Measurements from ENCODE around the gene ACAN.

Gene ACAN

DNA sequence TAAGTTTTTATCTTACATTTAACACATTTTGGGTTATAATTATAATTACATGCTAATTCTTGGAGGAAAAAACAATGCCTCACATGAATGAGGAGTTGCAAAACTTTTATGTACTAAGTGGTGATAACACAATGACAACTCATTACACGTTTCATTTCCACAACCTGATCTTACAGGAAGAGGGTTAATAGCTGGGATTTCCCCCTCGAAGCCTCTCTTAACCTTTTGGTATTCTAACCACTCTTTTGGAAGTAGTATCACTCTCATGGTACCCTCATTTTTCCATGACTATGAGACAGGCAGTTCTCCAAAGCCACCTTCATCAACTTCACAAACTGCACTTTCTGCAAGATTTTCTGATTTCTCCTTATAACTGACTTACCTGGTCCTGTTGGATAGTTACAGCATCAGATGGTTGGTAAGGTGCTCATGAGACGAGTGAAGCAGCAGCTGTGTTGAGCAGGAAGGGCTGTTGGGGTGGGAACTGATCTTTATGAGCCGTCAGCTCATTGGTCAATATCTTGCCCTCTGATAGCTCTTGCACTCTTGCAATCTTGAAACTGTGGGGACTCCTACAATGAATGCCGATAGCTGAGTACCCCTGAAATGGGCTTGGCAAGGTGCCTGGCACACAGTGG, 41.6 kb downstream of the ACAN start:
- no peak for DNase-seq

DNA sequence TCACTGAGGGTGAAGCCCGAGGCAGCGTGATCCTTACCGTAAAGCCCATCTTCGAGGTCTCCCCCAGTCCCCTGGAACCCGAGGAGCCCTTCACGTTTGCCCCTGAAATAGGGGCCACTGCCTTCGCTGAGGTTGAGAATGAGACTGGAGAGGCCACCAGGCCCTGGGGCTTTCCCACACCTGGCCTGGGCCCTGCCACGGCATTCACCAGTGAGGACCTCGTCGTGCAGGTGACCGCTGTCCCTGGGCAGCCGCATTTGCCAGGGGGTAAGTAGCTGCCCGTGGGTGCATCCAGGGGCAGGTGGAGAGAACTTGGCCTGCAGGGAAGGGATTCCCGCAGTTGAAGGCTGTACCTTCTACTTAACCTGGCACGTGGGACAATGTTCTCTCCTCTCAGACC, 42.4 kb downstream of the ACAN start:
- no peak for DNase-seq

DNA sequence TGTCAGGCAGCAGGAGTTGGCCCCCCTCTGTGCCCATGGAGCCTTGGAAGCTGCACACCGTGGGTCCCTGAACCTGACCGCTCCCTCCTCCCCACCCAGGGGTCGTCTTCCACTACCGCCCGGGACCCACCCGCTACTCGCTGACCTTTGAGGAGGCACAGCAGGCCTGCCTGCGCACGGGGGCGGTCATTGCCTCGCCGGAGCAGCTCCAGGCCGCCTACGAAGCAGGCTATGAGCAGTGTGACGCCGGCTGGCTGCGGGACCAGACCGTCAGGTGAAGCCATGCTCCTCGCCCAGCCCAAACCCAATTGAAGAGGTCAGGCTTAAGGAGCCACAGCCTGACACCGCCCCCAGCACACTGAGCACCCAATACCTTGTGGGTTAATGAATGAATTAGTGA, 43.9 kb downstream of the ACAN start:
- no peak for DNase-seq

DNA sequence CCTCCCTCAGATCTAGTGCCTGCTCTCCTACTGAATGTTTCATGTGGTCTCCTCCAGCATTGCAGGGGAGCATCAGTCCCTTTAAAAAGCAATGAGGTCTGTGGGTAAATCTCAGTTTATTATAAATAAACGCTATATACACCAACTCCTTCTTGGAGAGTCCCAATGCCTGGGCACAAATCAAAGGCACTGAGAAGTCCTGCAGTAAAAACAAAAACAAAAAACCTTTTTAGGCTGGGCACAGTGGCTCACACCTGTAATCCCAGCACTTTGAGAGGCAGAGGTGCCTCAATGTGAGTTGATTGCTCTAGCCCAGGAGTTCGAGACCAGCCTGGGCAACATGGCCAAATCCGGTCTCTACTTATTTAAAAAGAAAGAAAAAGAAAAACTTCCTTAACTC, 45.0 kb downstream of the ACAN start:
- DNase-seq = no peak

DNA sequence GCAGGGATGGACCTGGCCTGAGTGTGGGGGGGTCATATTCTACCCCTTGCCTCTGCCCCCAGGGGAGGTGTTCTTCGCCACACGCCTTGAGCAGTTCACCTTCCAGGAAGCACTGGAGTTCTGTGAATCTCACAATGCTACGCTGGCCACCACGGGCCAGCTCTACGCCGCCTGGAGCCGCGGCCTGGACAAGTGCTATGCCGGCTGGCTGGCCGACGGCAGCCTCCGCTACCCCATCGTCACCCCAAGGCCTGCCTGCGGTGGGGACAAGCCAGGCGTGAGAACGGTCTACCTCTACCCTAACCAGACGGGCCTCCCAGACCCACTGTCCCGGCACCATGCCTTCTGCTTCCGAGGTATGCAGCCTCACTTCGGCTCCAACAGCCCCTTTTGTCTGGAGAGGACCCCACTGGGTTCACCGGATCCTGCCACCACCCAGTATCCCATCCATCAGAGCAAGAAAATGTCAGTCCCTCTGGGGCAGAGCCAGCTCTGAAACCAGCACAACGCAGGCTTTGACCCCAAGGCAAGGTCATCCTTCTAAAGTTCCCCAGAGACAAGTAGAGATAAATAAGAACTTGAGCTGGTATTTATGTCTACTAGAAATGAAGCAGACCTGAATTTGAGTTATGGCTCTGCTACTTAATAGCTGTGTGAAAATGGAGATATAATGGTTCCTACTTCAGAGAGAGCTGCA, 46.3 kb downstream of the ACAN start:
- no peak for DNase-seq

DNA sequence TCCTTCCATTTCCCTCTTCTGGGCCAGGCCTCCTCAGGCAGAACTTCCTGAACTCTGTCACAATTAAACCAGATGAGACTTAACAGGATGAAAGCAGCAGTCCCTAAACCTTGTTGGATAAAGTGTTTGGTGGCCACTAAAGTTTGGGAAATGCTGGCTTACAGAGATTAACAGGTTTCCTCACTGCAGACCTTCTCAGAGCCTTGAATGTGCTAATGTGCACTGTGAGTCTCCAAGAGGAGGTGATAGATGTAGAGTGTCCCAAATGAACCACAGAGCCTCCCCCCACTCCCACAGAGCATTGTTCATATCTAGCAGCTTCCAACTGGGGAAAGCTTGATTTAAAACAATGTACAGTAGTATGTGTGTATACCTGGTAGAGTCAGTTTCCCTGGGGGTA, 49.2 kb downstream of the ACAN start:
- no peak for DNase-seq

DNA sequence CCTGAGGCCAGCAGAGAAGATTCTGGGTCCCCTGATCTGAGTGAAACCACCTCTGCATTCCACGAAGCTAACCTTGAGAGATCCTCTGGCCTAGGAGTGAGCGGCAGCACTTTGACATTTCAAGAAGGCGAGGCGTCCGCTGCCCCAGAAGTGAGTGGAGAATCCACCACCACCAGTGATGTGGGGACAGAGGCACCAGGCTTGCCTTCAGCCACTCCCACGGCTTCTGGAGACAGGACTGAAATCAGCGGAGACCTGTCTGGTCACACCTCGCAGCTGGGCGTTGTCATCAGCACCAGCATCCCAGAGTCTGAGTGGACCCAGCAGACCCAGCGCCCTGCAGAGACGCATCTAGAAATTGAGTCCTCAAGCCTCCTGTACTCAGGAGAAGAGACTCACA, 55.7 kb downstream of the ACAN start:
- DNase-seq = no peak

DNA sequence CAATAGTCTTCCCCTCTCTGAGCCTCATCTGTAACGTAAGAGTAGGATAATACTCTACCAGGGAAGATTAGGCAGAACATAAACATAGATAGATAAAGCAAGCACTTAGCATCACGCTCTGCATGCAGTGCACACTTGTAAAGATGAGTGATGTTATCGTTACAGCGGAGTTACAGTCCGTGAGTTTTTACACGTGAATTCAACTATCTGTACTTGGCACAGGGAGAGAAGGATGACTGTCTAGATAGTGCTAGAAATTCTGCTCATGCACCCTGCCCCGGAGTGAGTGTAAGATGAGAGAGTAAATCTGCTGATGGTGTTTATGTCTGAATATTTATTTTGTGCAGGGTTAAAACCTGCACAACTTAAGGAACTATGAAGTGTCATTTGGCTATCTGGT, 56.3 kb downstream of the ACAN start:
- no peak for DNase-seq

DNA sequence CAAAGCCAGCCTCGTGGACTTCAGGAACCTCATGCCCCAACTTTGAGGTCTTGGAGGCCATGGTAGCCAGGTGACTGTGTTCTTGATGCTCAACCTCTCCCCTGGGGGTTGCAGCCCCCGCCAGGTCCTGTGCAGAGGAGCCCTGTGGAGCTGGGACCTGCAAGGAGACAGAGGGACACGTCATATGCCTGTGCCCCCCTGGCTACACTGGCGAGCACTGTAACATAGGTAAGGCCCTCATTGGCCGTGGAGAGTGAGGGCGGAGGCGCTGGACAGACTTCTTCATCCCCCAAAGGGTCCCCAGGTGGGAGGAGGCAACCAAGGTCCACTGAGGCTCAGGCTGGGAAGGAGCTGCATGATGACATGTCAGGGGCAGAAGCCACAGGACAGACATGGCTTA, 57.0 kb downstream of the ACAN start:
- no peak for DNase-seq

DNA sequence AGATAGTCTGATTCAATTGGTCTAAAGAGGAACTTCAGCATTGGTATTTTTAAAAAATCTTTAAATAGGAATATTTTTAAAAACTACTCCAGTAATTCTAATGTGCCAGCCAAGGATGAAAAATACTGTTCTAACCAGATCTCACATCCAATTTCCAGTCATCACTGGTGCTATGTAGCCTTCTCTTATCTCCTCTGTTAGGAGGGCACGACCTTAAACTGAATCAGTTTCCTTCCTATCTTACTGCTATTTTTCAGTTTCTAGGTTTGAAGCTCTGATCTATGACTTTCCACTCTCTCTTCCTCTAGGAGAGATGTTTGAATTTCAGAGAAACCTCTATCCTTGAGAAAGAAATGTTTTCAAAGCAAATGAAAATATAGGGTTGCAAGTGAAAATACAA, 60.2 kb downstream of the ACAN start:
- no peak for DNase-seq

DNA sequence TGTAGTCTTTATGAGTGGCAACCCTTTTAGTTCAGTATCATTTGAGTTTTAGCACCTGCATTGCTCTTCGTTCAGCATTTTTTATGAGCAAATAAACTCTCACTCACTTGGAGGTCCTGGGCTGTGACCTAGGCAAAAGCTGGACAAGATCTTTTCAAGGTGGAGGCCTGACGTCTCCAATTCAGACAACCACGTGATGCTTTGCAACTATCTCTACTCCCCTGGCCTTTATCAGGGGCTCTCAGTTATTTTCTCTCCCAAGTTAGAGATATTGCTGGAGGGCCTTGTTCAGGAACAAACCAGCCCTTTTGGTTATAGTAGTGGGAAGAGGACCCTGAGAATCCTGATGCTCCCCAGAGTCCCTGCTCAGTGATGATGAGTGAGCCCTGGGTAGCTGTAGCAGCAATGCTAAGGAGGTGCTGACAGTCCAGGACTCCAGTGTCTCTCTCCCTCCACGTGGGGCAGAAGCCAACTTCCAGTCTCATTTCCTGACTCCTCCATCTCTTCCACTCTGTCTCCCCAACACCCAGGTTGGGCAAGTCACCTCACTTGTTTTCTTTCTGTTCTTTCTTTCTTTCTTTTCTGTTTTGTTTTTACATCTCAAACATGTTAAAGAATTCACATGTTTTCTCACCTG, 61.7 kb downstream of the ACAN start:
- no peak for DNase-seq

DNA sequence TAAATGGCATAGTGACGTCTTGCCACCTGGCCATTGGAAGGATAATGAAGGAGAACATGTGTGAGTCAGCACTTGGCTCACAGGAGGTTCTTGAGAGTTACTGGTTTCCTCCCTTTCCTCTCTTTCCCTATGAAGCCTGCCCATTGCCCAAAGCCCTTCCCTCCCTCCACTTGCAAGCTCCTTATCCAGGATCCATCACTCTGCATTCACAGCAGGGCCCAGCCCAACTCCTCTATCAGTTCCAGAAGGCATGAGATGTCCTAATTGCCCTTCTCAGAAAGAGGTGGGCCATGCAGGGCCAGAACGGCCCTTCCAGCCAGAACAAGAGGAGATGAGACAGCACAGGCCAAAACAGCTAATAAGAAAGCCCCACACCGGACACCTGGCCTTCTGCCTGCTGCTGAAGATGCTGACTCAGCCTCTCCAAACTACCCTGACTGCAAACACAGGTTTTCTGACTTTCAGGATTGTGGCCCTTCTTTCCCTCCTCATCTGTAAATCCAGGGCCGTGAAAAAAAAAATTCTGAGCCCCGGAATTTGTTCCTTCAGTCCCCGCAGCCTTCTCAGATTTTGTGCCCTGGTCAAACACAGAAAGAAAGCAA, 62.4 kb downstream of the ACAN start:
- DNase-seq = no peak

DNA sequence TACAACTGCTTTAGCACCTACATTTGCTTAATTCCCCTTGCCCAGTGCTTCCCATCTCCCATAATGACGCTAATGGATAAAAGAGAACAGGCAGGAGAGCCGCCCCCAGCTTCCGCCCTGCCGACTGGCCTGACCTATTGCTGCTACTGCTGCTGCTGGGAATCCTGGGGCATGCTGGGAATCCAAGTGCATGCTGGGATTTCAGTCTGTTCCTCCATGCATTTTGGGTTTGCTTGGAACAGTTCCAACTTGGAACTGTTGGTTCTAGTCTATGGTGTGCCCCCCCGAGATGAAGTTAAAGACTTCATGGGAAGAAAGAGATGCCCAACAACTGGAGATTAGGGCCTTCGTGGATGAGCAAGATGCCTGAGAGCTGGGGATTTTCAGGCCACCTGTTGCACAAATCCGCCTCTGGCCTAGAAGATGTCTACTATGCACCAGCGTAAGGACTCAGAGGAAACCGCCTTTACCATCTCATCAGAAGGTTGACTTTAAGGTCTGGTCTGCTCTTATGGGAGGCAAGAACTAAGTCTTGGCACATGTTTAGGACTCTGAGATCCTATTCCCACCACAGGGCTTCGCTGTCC, 63.2 kb downstream of the ACAN start:
- no peak for DNase-seq

DNA sequence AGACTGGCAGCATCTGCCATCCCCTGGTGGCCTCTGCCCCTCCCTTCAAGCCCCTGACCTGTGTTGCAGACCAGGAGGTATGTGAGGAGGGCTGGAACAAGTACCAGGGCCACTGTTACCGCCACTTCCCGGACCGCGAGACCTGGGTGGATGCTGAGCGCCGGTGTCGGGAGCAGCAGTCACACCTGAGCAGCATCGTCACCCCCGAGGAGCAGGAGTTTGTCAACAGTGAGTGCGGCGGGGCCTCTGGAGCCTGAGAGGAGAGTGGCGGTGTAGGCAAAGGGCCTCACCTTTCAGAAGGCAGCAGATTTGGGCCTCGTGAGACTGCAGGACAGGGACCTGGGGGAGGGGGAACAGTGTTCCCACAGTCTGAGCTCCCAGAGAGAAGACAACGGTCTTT, 68.1 kb downstream of the ACAN start:
- DNase-seq = no peak

DNA sequence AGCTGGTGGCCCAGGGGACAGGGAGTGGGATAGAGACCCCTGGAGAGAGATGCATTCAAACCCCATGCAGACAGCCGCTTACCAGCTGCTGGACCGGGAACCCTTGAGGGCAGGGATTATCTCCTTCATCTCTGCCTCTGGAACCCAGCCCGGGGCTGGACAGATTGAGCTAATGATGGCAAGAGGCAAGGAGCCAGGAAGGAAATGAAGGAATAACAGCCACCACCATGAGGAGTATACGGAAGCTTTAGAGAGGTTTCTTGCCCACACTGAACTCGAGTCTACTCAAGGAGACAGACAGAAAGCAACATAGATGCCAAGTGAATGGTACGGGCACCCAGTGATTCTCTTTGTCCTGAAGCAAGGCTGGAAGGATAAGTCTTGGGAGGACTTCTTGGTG, 68.9 kb downstream of the ACAN start:
- no peak for DNase-seq

DNA sequence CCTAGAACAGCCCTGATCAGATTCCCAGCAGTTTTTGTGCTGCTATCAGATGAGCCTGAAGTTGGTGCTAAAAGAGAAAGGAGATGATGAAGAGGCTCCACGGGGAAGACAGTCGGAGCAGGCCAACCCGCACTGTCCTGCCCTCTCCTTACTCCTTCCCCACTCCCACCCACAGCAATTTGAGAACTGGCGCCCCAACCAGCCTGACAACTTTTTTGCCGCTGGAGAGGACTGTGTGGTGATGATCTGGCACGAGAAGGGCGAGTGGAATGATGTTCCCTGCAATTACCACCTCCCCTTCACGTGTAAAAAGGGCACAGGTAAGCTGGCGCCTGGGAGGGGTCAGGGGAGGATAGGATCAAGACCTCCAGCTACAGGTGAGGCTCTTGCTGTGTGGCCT, 69.5 kb downstream of the ACAN start:
- DNase-seq = no peak

DNA sequence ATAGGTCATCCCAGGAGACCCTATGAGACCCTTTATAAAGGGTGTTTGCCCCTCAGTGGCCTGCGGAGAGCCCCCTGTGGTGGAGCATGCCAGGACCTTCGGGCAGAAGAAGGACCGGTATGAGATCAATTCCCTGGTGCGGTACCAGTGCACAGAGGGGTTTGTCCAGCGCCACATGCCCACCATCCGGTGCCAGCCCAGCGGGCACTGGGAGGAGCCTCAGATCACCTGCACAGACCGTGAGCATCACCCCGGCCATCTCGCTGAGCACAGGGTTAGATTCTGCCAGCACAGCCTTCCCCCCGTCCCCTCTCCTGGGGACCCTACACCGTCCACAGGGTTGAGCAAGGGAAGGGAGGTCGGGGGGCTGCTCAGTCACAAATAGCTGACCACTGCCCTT, 70.5 kb downstream of the ACAN start:
- DNase-seq = no peak

DNA sequence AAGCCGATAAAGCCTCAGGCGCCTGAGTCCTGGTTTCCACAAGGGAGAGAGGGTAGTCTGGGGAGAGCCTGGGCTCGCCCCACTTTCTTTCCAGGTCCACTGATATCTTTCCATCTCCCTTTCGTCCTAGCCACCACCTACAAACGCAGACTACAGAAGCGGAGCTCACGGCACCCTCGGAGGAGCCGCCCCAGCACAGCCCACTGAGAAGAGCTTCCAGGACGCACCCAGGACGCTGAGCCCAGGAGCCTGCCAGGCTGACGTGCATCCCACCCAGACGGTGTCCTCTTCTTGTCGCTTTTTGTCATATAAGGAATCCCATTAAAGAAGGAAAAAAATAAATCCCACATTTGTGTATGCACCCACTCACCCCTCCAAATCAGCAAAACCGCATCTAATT, 71.0 kb downstream of the ACAN start:
- no peak for DNase-seq

DNA sequence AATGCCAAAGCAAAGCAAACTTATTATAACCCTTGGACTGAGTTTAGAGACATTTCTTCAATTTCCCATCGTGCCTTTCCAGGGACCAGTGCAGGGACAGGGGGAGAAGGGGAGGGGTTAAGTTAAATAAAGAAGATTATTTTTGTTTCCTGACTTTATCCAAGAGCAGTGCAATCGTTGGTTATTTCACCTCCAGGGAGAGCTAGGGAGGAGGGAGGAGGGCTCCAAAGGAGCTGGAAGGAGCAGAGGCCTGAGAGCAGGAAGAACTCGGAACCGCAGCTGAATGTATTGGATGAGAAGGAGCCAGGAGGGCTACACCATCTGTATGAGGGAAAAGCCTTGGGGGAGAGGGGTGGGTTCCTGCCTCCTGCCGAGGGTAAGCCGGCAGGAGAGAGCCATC, 71.4 kb downstream of the ACAN start:
- DNase-seq = no peak

DNA sequence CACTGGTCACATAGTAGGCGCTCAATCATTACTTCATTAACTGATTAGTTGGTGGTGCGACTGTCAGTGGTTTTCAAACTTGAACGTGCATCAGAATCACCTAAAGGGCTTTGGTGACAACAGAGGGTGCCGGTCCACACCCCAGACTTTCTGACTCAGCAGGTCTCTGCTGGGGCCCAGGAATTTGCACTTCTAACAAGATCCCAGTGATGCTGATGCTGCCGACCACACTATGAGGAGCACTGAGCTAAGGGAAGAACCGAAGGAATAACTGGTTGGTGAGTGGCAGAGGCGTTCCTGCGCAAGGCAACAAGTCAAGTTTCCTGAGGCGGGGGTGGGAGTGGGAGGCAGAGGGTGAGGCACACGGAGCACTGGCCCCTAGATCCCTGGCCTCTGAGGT, 73.3 kb downstream of the ACAN start:
- DNase-seq = no peak

DNA sequence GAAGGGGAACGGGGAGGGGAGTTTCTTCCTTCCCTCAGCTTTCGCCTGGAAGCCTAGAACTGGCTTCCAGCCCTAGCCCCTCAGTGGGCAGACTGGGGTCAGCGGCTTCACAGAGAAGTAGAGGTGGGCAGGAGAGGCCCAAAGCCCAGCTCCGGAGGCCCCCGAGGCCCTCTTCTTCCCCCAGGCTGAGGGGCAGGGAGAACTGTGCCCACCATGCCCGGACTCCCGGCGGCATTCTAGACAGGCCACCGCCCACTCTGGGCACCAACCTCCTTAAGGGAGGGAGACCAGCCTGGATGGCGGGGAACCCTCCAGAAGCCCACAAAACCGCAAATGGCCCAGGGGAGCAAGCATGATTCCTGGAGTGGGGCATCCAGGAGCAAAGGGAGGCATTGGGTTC, 74.2 kb downstream of the ACAN start:
- no peak for DNase-seq

DNA sequence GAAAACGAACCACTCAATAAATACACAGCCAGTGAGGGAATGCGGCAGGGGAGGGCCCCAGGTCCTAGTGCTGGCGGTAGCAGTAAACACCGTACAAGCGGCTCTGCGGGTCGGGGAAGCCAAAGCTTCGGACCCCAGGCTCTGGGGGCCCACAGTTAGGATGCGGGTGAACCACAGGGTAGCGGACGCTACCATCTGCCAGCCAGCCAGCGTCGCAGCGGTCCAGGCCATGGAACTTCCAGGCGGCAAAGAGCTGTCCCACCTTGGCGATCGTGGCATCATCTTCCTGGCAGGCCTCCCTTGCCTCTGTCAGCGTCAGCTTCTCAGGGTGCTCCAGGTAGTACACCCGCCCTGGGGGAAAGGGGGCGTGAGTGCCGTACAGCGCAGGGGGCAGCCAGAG, 74.7 kb downstream of the ACAN start:
- DNase-seq = no peak

DNA sequence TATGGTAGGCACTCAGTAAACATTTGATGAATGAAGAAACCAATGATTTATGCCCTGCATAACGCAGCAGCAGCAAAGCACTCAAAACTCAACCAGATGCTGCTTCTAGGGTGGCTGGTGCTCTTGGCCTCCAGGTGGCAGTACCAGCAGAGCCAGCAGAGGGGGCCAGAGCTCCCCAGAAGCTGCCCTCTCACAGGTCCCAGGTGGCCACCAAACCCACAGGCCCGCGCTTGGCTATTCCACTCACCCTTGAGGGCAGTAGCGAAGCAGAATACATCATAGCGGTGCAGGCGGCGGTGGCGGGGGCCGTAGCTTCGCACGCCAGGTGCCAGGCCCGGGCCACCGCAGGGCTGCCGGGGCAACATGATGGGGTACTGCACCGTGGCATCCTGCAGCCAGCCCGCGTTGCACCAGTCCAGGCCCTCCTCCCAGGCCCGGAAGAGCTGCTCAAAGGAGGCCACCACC, 75.5 kb downstream of the ACAN start:
- peak; percentile 37 for DNase-seq
